ENCODE measurements around the gene DAAM2. TPM values are rescaled to one million over a fixed set of nuclear protein-coding genes. Genes with fewer than 3 reads are reported as not detected.

Gene DAAM2
- total RNA-seq, 1 experiment from 2014 or later, result not detected

- no TSS peak for BruUV-seq (replicated peaks)
- H3K4me1 Mint-ChIP-seq (ENCODE audit: insufficient read depth, unreplicated experiment), result no peaks in the 10 kb centered on the region
- H3K27me3 Mint-ChIP-seq (ENCODE audit: insufficient read depth, unreplicated experiment), result no peaks in the 10 kb centered on the region
- TF ChIP-seq CTCF (IDR thresholded peaks at IDR 0.05; ENCODE audit: unreplicated experiment), result no peak
- CTCF ChIA-PET, result interaction anchor here (0.6 kb wide), 1 partner anchor 226 kb away, joined by 4 read pairs; no protein-coding TSS in a partner anchor
- H3K9me3 Mint-ChIP-seq (ENCODE audit: unreplicated experiment), result no peaks in the 10 kb centered on the region
- intact Hi-C loops (cut with micrococcal nuclease), result no loop called here
- DNase-seq (ENCODE audit: unreplicated experiment), result no peak
- no peaks in the 10 kb centered on the region for H3K36me3 Mint-ChIP-seq (ENCODE audit: insufficient read depth, unreplicated experiment)
- no peak overlapping the region for H3K27ac Mint-ChIP-seq (ENCODE audit: low read depth, unreplicated experiment)
- H3K4me3 Mint-ChIP-seq (ENCODE audit: unreplicated experiment), result no peak overlapping the region
- POLR2A ChIA-PET, result no interaction called here
Observed at GRCh38 chr6:39754514-39755115, 37.6 kb upstream of the DAAM2 start.

- intact Hi-C loops (cut with micrococcal nuclease), result no loop called here
- DNase-seq (ENCODE audit: unreplicated experiment), result no peak
- ChIA-PET POLR2A (no interaction called here), CTCF (no interaction called here)
- Mint-ChIP-seq H3K27ac (ENCODE audit: low read depth, unreplicated experiment) (no peak overlapping the region), H3K4me1 (ENCODE audit: insufficient read depth, unreplicated experiment) (no peaks in the 10 kb centered on the region), H3K36me3 (ENCODE audit: insufficient read depth, unreplicated experiment) (no peaks in the 10 kb centered on the region), H3K4me3 (ENCODE audit: unreplicated experiment) (no peak overlapping the region), H3K9me3 (ENCODE audit: unreplicated experiment) (no peaks in the 10 kb centered on the region), H3K27me3 (ENCODE audit: insufficient read depth, unreplicated experiment) (no peaks in the 10 kb centered on the region)
- BruUV-seq (replicated peaks), result no TSS peak
- no peak for TF ChIP-seq CTCF (IDR thresholded peaks at IDR 0.05; ENCODE audit: unreplicated experiment)
Observed at GRCh38 chr6:39755231-39755630, 36.9 kb upstream of the DAAM2 start.

GRCh38 chr6:39756582-39756981 is 35.6 kb upstream of the DAAM2 start:
- no peak overlapping the region for H3K4me3 Mint-ChIP-seq (ENCODE audit: unreplicated experiment)
- H3K27ac Mint-ChIP-seq (ENCODE audit: low read depth, unreplicated experiment), result no peak overlapping the region
- BruUV-seq (replicated peaks), result no TSS peak
- TF ChIP-seq CTCF (IDR thresholded peaks at IDR 0.05; ENCODE audit: unreplicated experiment), result no peak
- CTCF ChIA-PET, result interaction anchor here (0.6 to 0.7 kb wide), 5 partner anchors 62 to 1028 kb away, joined by 3 to 5 read pairs (median 4); no protein-coding TSS in a partner anchor
- intact Hi-C loops (cut with micrococcal nuclease), result no loop called here
- H3K9me3 Mint-ChIP-seq (ENCODE audit: unreplicated experiment), result no peaks in the 10 kb centered on the region
- POLR2A ChIA-PET, result no interaction called here
- DNase-seq (ENCODE audit: unreplicated experiment), result no peak
- no peaks in the 10 kb centered on the region for H3K27me3 Mint-ChIP-seq (ENCODE audit: insufficient read depth, unreplicated experiment)
- no peaks in the 10 kb centered on the region for H3K36me3 Mint-ChIP-seq (ENCODE audit: insufficient read depth, unreplicated experiment)
- H3K4me1 Mint-ChIP-seq (ENCODE audit: insufficient read depth, unreplicated experiment), result no peaks in the 10 kb centered on the region

GRCh38 chr6:39758905-39759605 is 33.1 kb upstream of the DAAM2 start:
- no peaks in the 10 kb centered on the region for H3K27me3 Mint-ChIP-seq (ENCODE audit: insufficient read depth, unreplicated experiment)
- H3K4me3 Mint-ChIP-seq (ENCODE audit: unreplicated experiment), result no peak overlapping the region
- H3K27ac Mint-ChIP-seq (ENCODE audit: low read depth, unreplicated experiment), result no peak overlapping the region
- no peak for DNase-seq (ENCODE audit: unreplicated experiment)
- no peaks in the 10 kb centered on the region for H3K4me1 Mint-ChIP-seq (ENCODE audit: insufficient read depth, unreplicated experiment)
- no peak for TF ChIP-seq CTCF (IDR thresholded peaks at IDR 0.05; ENCODE audit: unreplicated experiment)
- POLR2A ChIA-PET, result no interaction called here
- H3K9me3 Mint-ChIP-seq (ENCODE audit: unreplicated experiment), result no peaks in the 10 kb centered on the region
- CTCF ChIA-PET, result no interaction called here
- intact Hi-C loops (cut with micrococcal nuclease), result no loop called here
- no TSS peak for BruUV-seq (replicated peaks)
- H3K36me3 Mint-ChIP-seq (ENCODE audit: insufficient read depth, unreplicated experiment), result no peaks in the 10 kb centered on the region
